PFSK-1 (cell line): ENCODE results near the gene THYN1.

Experiments used
- FOXP2 ChIP-seq: optimal IDR thresholded peaks from 2 replicates; pipeline ENCODE3; 2011; ENCODE audit warnings: borderline replicate concordance, control low read depth, inconsistent platforms; ENCODE audit not compliant: insufficient read depth; ENCODE audit errors: extremely low read length, extremely low read depth
- POLR2AphosphoS5 ChIP-seq: IDR thresholded peaks from 2 replicates; pipeline ENCODE4 v1.6.1; 2012; ENCODE audit warnings: low read depth, mild to moderate bottlenecking, control low read depth, low read length, moderate library complexity
- REST ChIP-seq, 2 experiments: IDR thresholded peaks; 2 replicates each; pipeline versions ENCODE4 v1.6.1 to v1.8.0; 2011 to 2012; ENCODE audit warnings: low read depth in 2 of 2, low read length in 2 of 2, control low read depth in 1 of 2, inconsistent platforms in 1 of 2, mild to moderate bottlenecking in 1 of 2, moderate library complexity in 1 of 2; ENCODE audit not compliant: insufficient read depth in 1 of 2
- SIN3A ChIP-seq: IDR thresholded peaks from 2 replicates; pipeline ENCODE4 v1.6.1; 2012; ENCODE audit warnings: mild to moderate bottlenecking, low read length, moderate library complexity, borderline replicate concordance; ENCODE audit not compliant: insufficient read depth
- TAF1 ChIP-seq: IDR thresholded peaks from 2 replicates; pipeline ENCODE4 v1.6.1; 2012; ENCODE audit warnings: low read length, control low read depth, borderline replicate concordance; ENCODE audit not compliant: insufficient read depth

- TF ChIP-seq SIN3A (no peak), TAF1 (no peak), POLR2AphosphoS5 (no peak), REST (IDR thresholded peaks at IDR 0.05; ENCODE audit: insufficient read depth in 1 of 2, low read depth in 2 of 2, low read length in 2 of 2) (no peak), FOXP2 (no peak)
Measured at GRCh38 chr11:134238956-134239355, 14.2 kb downstream of the THYN1 start.
